ENCODE measurements around the gene TRAF7.

The TRAF7 gene

DNA sequence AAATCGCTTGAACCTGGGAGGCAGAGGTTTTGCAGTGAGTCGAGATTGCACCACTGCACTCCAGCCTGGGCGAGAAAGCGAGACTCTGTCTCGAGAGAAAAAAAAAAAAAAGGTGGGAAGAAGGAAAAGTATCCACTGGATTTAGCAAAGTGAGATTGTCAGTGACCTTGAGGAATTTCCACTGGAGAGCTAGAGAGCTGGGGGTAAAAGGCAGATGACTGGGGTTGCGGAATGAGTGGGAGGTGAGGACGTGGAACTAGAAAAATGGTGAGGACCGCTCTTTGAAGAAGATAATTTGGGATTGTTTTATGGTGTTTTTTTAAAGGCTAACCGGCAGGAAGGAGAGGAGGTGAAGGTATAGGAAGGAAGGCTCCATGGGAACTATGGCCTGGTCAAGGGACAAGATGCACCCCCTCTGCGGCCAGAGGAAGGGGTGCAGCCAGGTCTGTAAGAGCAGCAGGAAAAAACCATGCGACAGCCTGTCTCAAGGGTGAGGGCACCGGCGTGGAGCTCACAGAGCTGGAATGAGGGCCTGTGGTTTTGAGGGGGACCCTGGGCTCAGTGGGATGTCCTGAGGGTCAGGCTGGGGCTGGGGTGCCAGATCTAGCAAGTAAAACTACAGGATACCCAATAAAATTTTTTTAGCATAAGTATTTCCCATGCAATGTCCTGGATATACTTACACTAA is 49.0 kb downstream of the TRAF7 start:
- DNase-seq = peak; percentile 34

DNA sequence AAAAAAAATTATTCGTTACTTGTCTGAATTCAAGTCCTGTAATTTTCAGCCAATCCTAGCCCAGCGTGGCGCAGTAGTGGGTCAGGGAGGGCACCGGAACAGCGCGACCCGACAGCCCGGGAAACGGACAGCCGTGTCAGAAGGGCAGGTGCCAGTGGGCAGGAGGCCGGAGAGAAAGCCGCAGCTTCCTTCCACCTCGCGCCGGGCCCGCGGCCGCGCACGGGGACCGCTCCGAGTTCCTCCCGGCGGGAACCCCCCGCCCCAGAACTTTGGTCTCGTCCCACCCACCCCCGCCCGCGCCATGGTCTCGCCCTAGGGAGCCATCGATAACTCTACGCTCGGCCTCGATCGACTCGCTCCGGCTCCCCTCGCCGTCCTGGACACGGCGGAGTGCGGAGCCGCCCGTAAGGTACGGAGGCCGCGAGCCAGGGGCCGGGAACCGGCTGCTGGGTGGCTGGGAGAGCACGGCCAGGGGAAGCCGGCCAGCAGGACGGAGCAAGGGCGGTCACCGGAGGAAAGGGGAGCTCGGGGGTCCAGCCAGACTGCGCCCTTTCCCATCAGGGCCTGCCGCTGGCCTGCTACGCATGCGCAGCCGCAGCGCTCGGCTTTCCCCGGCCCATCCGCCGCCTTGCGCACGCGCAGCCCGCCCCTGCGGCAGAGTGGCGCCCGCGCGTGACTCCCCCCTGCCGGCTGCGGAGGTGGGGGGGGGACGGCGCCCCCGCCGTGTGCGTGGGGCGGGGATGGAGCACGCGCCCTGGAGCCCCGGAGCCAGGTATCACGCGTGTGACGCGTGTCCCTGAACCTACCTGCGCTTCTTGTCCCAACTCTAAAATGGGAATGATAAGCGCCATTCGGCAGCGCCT is 49.8 kb downstream of the TRAF7 start, which contains the start of gene MLST8:
Gene MLST8 (plus strand): TSS at position 351 of the 863 bp plus-strand sequence. CDS start 632 bp downstream, outside the sequence.
- peak; percentile 94 for DNase-seq

DNA sequence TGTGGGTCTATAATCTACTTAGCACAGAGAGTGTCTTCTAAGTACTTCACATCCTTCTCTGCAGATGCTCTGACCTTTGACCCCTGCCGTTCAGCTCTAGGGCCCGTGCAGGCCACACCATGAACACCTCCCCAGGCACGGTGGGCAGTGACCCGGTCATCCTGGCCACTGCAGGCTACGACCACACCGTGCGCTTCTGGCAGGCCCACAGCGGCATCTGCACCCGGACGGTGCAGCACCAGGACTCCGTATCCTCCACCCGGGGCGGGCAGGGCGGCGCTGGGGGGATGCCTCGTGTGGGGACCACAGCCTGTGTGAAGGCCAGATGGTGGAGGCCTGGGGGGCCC is 50.4 kb downstream of the TRAF7 start:
- no peak for DNase-seq

DNA sequence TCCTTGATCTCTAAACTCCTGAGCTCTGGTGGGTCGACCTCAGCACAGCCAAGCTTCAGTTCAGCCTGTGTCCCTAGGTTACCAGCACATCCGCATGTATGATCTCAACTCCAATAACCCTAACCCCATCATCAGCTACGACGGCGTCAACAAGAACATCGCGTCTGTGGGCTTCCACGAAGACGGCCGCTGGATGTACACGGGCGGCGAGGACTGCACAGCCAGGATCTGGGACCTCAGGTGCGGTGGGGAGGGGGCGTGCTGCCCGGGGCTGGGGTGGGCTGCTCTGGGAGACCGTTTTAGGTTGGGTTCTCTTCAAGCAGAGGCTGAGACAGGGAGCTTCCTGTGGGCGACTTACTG is 50.8 kb downstream of the TRAF7 start:
- DNase-seq = no peak

DNA sequence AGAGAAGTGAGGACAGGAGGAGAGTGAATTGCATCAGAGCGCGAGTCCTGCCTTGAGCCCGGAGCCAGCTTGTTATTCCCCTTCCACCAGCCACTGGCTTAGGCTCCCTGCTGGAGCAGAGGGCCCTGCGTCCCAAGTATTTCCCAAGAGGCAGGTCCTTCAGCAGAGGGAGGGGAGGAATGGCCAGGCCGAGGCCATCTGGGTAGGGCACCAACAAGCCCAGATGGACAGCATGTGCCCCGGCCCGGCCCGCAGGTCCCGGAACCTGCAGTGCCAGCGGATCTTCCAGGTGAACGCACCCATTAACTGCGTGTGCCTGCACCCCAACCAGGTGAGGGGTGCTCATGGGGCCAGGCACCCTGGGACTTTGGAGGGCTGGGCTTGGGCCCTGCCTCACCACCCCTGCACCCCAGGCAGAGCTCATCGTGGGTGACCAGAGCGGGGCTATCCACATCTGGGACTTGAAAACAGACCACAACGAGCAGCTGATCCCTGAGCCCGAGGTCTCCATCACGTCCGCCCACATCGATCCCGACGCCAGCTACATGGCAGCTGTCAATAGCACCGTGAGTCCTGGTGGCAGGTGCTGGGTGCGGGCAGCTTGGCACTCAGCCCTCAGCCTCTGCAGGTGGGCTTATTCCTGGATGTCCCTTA is 51.3 kb downstream of the TRAF7 start:
- DNase-seq = no peak

DNA sequence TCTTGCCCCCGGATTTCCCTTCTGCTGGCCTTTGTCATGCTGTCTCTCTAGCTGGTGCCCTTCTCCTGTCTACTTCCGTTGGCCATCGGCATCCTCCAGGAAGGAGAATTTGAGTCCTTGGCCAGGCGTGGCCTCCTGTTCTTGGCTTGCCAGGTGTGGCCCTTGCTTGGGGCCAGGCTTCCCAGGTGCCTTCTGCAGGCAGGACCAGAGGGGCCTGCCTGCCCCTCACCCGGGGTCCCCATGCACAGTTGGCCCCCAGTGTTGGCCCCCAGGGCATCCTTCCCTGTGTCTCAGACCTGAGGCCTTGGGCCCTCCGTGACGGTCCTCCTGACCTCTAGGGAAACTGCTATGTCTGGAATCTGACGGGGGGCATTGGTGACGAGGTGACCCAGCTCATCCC is 52.3 kb downstream of the TRAF7 start:
- no peak for DNase-seq

DNA sequence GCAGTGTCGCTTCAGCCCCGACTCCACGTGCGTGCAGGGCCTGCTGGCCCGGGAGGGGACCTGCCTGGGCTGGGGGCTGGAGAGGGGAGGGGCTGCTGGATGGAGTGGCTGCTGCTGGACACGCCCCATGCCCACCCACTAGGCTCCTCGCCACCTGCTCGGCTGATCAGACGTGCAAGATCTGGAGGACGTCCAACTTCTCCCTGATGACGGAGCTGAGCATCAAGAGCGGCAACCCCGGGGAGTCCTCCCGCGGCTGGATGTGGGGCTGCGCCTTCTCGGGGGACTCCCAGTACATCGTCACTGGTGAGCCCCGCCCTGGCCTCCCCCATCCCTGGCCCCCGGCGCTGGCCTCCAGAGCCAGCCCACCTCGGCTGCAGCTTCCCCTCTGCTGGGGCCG is 52.7 kb downstream of the TRAF7 start:
- no peak for DNase-seq

DNA sequence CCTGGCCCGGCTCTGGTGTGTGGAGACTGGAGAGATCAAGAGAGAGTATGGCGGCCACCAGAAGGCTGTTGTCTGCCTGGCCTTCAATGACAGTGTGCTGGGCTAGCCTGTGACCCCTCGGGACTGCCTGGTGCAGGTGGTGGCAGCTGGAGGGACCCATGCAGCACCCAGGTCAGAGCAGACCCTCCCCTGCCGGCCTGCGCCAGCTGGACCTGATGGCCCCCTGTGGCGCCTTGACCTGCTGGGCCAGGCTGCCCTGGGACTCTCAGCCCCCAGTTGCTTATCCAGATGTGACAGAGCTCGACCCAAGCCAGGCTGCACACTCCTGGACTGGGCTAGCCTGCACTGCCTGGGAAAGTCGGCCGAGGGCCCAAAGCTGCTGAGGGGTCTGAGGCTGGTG is 53.2 kb downstream of the TRAF7 start:
- DNase-seq = no peak

DNA sequence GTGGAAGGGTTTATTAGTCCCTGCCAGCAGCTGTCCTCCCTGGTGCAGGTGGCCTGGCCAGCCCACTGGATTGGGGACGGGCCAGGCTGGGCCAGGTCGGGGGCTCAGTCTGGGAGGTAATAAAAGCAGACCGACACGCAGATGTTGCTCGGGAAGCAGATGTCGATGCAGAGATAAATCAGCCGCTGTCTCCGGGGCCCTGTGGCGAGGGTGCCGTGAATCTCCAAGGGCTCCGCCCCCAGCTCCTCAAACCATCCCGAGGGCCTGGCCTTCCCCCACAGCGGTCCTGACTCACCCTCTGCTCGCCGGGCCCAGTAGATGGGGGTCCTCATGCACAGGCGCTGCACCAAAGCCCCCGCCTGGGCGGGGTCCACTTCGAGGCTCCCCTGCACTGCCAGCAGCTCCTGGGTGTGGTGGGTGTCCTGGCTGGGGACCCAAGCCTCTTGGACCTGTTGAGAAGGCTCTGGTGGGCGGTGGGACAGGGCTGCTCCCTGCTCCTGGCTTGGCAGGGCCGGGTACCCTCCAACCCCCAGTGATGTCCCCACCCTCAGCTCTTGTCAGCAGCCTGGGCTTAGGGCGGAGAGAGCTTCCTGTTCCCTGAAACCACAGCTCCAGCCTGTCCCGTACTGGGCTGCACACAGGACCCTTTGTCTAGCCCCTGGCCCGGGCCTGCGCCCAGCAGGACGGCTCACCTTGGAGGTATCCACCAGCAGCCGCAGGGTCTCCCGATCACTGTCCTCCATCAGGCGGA is 53.9 kb downstream of the TRAF7 start:
- no peak for DNase-seq

DNA sequence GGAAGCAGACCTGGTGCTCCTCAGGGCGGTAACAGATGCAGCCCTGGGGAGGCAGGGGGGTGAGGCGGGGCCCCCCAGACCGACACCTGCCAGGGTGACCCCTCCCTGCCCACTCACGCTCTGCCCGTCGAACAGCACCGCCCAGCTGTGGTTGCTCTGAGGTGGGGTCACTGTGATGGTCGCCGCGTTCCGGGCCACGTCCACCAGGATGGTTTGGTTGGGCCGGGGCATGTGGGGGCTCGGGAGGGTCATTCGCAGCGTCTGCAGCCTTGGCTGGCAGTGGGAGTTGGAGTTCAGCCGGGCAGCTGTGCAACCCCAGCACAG is 54.4 kb downstream of the TRAF7 start:
- no peak for DNase-seq

DNA sequence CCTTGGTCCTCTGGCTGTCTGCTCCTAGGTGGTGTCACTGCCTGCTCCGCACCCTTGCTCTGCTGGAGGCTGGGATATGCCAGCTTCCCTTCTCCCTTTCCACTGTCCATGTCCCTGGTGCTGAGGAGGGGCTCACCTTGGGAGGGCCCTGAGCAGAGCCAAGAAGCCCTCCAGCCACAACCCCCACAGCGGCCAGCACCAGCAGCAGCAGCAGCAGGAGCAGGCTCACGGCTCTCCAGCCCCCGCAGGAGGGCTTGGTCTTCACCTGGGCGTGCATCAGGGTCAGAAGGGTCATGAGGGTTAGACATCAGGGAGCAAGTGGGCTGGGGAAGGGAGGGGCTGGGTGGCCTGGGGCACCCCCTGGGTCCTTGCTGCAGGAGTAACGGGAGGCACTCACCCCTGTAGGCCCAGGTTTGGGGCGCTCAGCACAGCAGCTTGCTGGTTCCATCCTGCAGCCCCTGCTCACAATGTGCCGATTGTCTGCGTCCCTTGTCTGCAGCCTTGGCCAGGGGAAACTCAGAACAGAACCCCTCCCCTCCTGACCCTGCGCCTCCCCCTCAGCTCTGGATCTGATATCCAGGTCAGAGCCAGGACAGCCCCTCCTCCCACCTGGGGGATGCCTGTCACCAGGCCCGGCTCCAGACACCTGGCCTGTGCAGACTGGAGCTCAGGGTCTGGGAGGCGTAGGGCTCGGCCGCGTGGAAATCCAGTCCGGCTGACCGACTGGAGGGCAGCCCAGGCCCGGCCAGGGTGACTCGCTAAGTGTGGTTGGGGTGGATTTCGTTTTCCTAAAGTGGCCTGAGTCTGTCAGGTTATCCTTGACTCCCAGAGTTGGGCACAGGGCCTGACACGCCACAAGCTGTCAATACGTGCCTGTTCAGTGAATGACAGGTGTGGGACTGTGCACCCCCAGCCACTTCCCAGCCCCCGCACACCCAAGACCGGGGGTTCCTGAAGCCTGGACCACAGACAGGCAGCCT is 55.1 kb downstream of the TRAF7 start, which contains the start of gene BRICD5:
Gene BRICD5 (minus strand): TSS at position 478 of the 980 bp plus-strand sequence. CDS start 30 bp downstream, at position 448.
- DNase-seq = no peak

DNA sequence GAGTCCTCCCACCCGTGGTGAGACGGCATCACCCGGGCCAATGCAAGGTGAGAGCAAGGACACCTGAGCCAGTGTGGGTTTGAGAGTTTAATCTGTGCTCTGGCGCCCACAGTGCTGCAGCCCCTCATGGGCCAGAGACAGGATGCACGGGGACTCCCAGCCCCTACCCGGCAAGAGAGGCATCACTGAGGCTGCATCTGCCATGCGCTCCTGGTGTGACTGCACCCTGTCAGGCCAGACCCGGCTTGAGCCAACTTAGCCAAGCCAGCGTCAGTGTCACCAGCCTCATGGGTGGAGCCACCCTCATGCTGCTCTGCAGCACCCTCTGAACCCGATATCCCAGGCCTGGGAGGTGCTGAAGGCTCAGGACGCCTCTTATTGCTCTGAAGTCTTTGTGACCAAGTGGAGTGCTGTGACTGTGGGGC is 56.4 kb downstream of the TRAF7 start:
- no peak for DNase-seq

DNA sequence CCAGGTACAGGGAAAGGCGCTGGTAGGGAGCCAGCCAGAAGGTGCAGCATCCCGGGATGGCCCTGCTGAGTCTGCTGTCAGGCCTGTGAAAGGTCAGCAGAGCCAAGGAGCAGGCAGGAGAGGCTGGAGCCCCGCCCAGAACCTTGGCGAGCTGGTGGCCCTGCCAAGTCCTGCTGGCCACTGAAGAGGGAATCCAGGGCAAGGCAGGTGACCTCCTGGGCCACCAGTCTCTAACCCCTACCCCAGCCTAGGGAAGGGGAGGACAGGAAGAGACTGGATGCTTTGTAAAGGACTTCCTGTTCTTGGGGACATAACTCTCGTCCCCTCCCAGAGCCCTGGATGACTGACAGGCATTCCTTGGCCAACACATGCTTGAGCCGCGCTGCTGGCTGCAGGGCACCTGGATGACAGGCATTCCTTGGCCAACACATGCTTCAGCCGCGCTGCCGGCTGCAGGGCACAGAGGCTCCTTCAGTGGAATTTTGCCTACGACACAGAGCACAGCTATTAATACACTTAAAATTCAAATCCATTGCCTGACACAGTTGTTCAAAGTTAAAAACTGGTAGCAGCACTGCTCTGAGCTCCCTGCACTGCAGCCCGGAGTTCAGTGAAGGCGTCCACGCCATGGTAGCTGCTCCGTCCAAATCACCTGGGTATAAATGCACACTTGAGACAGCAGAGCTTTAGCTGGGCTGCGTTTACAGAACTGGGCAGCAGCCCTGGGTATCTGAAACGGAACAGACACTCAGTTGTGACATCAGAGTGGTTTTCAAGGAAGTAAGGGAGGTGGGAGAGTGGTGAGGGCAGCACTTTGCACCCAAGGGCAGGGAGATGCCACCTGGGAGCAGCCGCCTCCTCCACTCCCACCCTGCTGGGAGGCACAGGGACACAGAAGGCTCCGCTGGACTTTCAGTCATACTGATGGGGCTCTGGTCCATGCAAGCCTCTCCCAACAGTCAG is 57.1 kb downstream of the TRAF7 start:
- DNase-seq = peak; percentile 32

DNA sequence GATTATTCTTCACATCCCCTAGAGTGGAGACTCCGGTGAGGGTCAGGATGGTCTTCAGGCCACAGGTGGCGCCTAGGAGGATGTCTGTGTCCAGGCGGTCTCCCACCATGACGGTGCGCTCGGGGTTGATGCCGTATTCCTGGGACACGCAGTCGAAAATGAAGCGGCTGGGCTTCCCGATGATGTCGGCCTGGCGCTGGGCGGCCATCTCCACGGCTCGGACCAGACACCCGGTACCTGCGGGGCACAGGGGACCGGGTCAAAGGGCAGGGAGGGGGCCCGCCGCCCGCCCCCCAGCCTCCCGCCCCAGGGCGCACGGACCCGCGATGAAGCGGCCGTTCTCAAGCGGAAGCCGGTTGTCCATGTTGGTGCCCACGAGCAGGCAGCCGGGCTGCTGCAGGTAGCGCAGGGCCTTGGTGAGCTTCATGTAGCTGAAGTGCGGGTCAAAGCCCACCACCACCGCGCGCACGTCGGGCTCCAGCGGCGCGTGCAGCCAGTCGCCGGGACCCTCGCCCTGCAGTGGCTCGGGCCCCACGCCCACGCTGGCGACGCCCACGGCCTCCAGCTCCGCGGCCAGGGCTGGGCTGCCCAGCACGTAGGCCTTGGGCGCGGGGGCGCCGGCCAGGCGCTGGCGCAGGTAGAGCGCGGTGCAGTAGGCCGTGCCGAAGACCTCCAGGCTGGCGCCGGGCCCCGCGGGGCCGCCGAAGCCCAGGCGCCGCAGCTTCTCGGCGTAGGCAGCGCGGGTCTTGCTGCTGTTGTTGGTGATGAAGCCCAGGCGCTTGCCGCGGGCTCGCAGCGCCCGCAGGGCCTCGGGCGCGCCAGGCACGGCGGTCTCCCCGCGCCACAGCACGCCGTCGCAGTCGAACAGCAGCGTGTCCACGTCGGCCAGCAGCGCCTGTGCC is 58.5 kb downstream of the TRAF7 start:
- peak; percentile 54 for DNase-seq

DNA sequence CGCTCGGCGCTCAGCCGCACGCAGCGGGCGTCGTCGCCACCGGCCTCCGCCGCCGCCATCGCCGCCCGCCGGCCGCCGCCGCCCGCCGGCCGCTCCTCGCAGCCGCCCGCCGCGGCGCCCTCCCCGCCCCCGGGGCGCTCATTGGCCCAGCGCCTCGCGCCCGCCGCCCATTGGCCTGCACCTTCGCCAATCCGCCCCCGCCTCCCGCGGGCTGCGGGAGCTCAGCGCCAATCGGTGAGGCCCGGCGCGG is 59.1 kb downstream of the TRAF7 start, which contains the start of gene PGP:
Gene PGP (minus strand): TSS at position 122 of the 250 bp plus-strand sequence. CDS start 63 bp downstream, at position 59.
- no peak for DNase-seq

DNA sequence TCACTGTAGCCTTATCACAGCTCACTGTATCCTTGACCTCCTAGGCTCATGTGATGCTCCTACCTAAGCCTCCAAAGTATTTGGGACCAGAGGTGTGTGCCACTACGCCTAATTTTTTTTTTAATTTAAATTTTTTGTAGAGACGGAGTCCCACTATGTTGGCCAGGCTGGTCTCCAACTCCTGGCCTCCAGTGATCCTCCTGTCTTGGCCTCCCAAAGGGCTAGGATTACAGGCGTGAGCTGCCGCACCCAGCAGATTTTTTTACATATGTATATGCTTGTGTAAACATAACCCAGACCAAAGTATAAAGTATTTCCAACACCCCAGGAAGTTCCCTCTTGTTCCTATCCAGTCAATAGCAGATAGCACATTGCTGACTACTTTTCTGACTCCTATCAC is 60.7 kb downstream of the TRAF7 start:
- DNase-seq = no peak

DNA sequence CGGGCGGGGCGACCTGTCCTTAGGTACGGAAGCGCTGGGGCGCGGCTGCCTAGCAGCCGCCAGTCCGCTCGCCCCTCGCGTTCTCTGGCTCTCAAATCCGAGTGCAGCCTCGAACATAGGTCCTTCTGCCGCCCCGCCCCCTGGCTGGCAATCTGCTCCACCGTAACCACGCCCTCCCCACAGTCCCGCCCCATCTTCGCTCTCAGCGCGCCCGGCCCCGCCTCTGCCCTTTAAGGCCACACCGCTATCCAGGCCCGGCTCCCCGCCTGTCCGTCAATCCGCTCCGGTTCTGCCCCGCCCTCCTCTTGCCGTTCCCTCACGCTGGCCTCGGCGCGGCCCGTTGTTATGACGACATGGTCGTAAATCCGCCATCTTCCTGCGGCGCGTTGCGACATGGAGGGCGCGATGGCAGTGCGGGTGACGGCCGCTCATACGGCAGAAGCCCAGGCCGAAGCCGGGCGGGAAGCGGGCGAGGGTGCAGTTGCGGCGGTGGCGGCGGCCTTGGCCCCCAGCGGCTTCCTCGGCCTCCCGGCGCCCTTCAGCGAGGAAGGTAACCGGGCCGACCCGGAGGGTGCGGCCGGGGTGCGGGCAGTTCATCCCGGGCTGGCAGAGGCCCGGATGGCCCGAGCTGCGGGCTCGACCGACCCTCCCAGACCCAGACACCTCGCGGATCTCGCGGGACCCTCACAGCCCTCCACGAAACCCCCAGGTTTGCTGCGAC is 67.8 kb downstream of the TRAF7 start, which contains the start of gene E4F1:
Gene E4F1 (plus strand): TSS at position 371 of the 721 bp plus-strand sequence. CDS start 23 bp downstream, at position 394.
- peak; percentile 100 for DNase-seq

DNA sequence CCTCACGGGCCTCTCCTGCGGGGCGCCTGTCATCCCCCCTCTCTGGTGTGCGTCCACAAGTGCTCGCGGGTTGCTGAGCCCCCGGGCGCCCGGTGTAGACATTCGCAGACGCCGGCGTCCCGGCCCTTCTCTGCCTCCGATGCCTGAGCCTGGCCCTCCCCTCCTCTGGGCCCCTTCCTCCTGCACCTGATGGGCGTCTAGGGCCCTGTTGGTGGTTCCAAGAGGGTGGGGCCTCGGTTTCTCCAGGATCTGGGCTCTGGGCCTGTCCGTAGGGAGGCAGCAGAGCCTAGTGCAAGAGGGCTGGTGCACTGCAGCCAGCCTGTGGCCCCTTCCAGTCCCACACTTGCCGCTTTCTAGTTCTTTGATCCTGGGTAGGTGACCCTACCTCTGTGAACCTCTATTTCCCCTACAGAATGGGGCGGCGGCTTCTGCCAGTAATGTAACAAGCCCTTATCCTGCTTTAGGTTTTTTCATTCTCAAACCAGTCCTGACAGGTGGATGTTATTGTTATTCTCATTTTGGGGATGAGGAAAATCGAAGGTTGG is 68.4 kb downstream of the TRAF7 start:
- peak; percentile 66 for DNase-seq
